Skin of body (tissue), 2 donors: ENCODE measurements around the gene RAD9A. TPM values are rescaled to one million over a fixed set of nuclear protein-coding genes. Genes with fewer than 3 reads are reported as not detected.
"Not testable (repeated sequence)": the region's sequence is repeated elsewhere in the genome, so short reads cannot be mapped to it uniquely, and the experiment has no call there.

Experiments
- DNase-seq: peaks from one replicate; lab custom pipeline; 2025; lab: John Stamatoyannopoulos, UW
- total RNA-seq: library from RNA; depleted of rRNA; stranded (reverse); fragments of >200 nt; gene quantifications from one replicate; pipeline ENCODE4 v1.2.3, GENCODE V29; 2014

RAD9A gene
- total RNA-seq, 1 donor from 2014 or later, result 9.6 TPM

GRCh38 chr11:67422891-67423290, 31.1 kb downstream of the RAD9A start:
- no peak for DNase-seq

- no peak for DNase-seq
These were observed 31.7 kb downstream of the RAD9A start for GRCh38 chr11:67423466-67423865.

GRCh38 chr11:67423891-67424613, 32.3 kb downstream of the RAD9A start:
- no peak for DNase-seq

GRCh38 chr11:67427364-67427859, 35.6 kb downstream of the RAD9A start:
- DNase-seq, result not testable (repeated sequence)

GRCh38 chr11:67428052-67429001, 36.5 kb downstream of the RAD9A start, which contains the start of gene RPS6KB2:
Gene RPS6KB2 (plus strand): TSS chr11:67428494. CDS start chr11:67428546, 52 bp downstream.
- DNase-seq, result peak; percentile 95

GRCh38 chr11:67429038-67429668, 37.4 kb downstream of the RAD9A start:
- DNase-seq, result no peak

GRCh38 chr11:67429722-67430121, 37.9 kb downstream of the RAD9A start:
- DNase-seq, result no peak

- DNase-seq, result no peak
These were observed 39.8 kb downstream of the RAD9A start for GRCh38 chr11:67431346-67432249.

- DNase-seq, result no peak
These were observed 41.0 kb downstream of the RAD9A start for GRCh38 chr11:67432655-67433349.

GRCh38 chr11:67433536-67434394, 42.0 kb downstream of the RAD9A start:
- no peak for DNase-seq

- no peak for DNase-seq
These were observed 42.7 kb downstream of the RAD9A start for GRCh38 chr11:67434395-67434881.

- no peak for DNase-seq
These were observed 43.4 kb downstream of the RAD9A start for GRCh38 chr11:67435031-67435726.

- DNase-seq, result no peak
These were observed 44.1 kb downstream of the RAD9A start for GRCh38 chr11:67435727-67436458.

GRCh38 chr11:67436459-67437081, 44.8 kb downstream of the RAD9A start:
- no peak for DNase-seq

GRCh38 chr11:67437082-67437808, 45.5 kb downstream of the RAD9A start, which contains the start of gene PTPRCAP:
Gene PTPRCAP (minus strand): TSS chr11:67437682. CDS start chr11:67437619, 63 bp downstream.
- no peak for DNase-seq

- DNase-seq, result no peak
These were observed 46.0 kb downstream of the RAD9A start for GRCh38 chr11:67437809-67438157.
